8988T (cell line): ENCODE measurements around the gene RPL19.
"Not testable (repeated sequence)": the region's sequence is repeated elsewhere in the genome, so short reads cannot be mapped to it uniquely, and the experiment has no call there.

Experiments
- DNase-seq: peaks from one replicate; pipeline ENCODE4 v3.0.0; 2011

The RPL19 gene

DNA sequence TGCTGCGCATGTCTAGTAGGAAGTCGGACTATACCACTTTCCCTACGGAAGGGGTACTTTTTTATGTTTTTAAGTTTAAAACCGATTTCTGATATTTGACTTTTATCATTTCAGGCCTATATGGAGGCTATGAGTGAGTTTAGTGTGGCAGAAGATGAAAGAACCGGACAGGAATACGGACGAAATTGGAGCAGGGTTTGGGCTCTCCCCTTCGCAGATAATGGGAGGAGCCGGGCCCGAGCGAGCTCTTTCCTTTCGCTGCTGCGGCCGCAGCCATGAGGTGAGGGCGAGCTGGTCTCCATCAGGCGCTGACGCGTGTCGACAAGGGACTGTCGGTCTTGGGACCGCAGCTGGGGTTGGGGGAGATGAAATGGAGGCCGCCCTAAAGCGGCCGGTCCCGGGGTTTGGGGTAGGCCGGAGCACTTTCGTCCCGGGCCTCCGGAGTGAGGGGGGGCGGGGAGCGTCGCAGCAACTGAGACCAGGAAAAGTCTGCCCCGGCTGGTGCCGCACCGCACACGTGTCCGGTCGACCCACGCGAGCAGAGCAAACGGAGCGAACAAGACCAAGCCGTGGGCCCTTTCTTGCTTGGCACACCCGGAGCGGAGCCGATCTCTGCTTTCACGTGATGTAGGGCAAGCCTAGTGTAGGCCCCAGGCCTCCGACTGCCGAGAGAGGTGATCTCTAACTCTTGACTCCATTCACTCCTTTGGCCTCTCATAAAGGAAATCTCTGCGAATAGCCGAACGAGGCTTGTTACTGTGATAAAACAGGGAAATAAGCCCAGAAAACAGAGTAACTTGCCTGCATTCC lies at the start of gene RPL19:
TSS of gene RPL19 (plus strand) at position 214 of the 810 bp plus-strand sequence. CDS start at position 276, 62 bp downstream.
- DNase-seq, result peak; percentile 66

GRCh38 chr17:39150795-39151149 lies 49.3 kb upstream of the RPL19 start:
- DNase-seq, result no peak

DNA sequence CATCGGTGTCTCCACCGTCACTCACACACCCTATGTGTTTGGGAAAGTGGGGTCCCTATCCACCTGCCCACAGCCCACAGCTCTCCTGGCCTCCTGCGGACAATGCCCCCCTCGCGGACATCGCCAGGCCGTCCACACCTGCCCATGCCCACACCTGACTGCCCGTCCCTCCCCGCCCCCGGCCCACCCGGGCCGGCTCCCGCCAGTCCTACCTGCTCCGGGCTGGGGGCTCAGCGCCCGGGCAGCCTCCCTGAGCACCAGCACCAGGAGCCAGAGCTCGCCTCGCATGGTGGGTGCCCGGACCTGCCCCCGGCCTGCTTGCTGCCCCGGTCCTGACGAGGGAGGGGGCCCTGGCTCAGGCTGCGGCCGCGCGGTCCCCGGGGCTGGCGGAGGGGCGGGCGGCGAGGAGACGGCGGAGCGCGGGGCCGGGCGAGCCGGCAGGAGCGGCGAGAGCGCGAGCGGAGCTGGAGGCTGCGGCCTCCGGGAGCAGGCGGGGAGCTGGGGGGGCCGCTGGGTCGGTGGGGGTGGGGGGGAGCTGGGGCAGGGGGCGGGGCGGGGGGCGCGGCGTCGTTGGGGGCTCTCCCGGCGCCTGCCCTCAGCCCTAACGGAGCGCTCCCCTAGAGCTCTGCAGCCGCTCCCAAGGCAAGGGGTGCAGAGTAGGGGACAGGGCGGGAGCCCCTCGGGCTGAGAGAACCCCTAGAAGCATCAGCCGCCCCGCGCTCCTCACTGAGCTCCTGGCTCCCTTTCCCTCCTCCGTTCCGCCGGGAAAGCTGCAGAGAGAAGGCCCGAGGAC lies 48.7 kb upstream of the RPL19 start, which contains the start of gene PLXDC1:
TSS of gene PLXDC1 (minus strand) at position 488 of the 793 bp plus-strand sequence. CDS start at position 288, 200 bp downstream.
- no peak for DNase-seq

DNA sequence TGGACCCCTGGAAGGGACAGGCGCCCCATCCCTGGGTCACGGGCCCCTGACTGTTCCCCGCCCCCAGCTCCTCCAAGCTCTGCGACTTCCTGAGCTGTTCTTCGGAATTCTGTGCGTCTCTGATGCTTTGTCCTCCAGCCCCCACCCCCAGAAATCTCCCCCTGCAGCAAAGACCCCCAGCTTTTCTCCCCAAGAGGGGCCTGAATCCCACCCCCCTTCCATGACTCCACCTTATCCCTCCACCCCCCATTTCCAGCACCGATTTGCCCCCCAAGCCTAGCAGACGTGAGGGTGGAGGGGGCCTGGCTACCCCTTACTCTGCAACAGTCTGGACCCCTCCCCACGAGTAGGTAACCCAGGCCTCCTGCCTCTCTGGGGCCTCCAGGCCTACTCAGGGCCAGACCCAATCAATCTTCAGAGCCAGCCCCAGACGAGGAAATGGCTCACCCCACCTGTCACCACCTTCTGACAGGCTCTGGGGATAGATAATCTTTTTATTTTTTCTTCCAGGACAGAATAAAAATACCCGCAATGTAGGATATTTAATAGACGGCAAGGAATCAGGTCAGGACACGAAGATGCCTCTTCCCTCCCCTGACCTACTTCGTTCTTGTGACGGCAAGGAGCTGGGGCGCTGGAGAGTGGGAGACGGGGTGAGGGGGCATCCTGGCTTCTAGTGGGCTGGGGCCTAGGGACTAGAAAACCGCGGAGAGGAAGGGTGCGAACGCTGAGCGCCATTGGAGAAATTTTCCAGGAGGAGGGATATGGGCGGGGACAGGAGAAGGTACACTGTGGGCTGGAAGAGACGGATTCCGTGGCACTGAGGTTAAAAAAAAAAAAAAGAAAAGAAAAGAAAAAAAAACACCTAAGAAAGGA lies 47.9 kb upstream of the RPL19 start:
- DNase-seq, result no peak

- peak; percentile 60 for DNase-seq
These were observed 46.5 kb upstream of the RPL19 start for GRCh38 chr17:39153599-39154051.

DNA sequence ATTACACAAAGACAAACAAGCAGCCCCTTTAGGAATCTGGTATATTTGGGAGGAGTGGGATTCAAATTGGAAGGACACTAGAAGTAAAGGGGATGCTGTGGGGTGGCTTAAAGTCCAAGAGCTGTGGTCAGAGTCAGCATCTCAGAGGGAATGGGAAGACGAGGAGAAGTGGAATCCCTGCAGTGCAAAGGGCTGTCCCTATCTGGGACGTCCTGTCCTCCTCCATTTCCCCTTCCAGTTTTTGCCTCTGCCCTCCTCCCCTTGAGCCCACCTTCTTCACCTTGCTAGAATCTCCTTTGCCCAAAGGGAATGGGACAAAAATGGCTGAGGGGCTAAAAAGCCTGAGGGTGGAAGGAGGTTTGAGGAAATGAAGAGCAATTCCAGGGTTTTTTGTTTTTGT lies 44.4 kb upstream of the RPL19 start:
- DNase-seq, result no peak

DNA sequence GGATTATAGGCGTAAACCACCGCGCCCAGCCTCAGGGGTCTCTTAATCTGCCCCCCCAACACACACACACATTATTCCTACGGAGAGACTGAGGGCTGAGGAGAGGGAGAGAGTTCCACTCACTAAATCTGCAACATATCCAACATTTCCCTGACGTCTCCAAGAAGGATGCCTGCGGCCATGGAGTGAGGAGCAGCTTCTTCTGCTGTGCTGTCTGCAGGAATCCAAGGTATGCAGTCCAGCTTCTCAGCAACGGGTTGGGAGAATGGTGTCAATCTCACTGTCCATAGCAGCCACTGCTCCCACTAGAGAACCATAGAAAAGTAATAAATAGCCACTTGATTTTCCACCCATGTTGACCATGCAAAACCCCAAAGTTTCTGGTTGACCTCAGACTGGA lies 43.6 kb upstream of the RPL19 start:
- DNase-seq, result no peak

GRCh38 chr17:39158623-39159022 lies 41.5 kb upstream of the RPL19 start:
- DNase-seq, result no peak

- DNase-seq, result no peak
These were observed 38.1 kb upstream of the RPL19 start for GRCh38 chr17:39161962-39162361.

- DNase-seq, result peak; percentile 83
These were observed 35.4 kb upstream of the RPL19 start for GRCh38 chr17:39164675-39165143.

- no peak for DNase-seq
These were observed 34.8 kb upstream of the RPL19 start for GRCh38 chr17:39165178-39165840.

DNA sequence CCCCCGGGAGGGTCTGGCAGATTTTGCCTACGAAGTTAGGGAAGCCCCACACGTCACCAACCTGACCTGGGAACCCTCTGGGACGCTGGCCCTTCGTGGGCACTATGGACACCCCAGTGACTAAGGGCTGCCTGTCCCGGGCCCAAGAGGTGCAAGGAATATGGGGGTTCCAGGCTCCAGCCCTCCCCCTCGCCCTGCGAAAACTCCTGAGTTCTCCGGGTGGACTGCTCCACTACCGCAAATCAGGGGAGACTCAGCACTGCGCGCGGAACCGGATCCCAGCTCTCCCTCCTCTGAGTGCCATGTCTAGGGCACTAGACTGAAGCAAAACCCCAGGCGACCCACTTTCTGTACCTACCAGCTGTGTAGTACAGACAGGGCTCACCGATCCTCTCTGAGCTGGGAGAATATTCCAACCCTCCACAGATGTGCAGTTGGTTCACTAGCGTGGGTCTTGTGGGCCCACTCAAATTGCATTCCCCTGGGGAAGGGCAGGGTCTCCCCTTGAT lies 34.2 kb upstream of the RPL19 start, which contains the start of gene ARL5C:
TSS of gene ARL5C (minus strand) at position 321 of the 509 bp plus-strand sequence. CDS start 401 bp downstream, outside the sequence.
- no peak for DNase-seq

DNA sequence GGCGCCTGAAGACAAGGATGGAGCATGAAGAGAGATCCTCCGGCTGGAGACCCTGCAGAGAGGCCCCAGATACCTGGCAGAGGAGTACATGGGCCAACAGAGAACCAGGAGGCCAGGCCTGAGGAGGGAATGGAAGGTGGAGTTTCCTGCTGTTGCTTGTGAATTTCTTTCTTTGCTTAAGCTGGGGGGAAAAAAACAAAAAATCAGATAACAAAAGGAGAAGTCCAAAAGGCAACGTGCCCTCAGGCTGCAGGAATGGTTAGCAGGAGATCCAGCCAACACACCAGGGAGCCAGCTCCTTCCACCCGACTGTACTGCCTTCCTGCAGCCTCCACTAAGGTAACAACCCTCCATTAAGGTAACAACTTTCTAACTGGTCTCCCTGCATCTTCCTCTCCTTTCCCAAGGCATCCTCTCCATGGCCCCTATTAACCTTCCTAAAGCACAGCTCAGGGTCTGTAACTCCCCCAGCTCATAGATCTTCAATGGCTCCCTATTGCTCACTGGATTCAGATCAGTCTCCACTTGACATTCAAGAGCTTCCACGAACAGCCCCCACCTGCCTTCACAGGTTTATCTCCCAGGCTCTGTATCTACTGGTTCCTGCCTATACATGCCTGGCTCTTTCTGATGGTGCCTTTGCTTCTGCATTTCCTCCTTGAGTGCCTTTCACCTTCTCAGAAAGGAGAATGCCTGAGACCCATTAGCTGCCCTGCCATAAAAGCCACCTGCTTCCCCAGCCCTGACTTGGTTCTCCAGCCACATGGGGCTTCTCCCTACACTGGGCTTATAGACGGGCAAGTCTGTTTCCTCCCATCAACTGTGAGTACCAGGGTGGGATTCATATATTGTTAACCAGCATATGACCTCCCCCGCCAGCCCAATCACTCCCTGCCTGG lies 33.4 kb upstream of the RPL19 start:
- DNase-seq, result no peak

DNA sequence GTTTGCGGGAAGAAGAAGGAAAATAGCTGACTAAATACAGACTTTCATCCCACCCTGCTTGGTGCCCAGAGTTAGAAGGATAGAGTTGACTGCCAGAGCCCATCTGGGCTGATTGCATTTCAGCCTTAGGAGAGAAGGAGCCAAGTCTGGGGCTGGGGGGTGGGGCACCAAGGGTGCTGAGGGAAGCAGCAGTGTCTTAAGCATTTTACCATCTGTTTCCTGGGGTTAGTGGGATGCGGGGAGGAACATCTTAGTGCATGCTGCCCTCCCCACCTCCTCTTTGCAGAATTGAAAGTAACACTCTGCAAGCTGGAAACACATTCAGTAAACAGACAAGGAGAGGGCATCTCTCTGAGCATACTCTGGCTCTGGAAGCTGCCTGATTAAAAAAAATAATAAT lies 32.6 kb upstream of the RPL19 start:
- no peak for DNase-seq

- not testable (repeated sequence) for DNase-seq
These were observed 31.6 kb upstream of the RPL19 start for GRCh38 chr17:39168503-39168902.

GRCh38 chr17:39169101-39169500 lies 31.0 kb upstream of the RPL19 start:
- no peak for DNase-seq

DNA sequence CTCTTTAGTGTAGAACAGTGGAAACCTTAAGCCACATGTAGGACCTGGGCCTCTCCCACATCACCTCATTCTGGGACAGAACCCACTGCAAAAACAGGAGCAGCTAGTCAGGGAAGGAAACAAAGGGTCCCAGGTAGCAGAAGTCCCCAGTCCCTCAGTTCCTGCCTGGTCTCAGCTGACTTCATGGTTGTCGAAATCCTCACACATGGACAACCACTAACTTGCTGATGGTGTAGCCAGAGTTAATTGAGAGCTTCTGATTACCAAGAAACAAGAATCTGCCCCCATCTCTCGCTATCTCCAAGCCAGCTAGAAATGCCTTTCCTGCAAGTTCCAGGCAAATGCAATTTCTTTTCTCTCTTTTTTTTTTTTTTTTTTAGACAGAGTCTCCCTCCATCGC lies 30.6 kb upstream of the RPL19 start:
- DNase-seq, result no peak

GRCh38 chr17:39170109-39170508 lies 30.0 kb upstream of the RPL19 start:
- DNase-seq, result no peak

DNA sequence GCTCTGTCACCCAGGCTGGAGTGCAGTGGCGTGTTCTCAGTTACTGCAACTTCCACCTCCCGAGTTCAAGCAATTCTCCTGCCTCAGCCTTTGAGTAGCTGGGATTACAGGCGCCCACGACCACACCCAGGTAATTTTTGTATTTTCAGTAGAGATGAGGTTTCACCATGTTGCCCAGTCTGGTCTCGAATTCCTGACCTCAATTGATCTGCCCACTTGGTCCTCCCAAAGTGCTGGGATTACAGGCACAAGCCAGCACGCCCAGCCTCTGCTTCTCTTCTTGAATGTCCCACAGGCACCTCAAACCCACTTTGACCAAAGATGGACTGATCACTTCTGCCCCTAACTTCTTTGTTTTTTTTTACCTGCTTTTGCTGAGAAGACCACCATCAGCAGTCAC lies 29.5 kb upstream of the RPL19 start:
- no peak for DNase-seq

DNA sequence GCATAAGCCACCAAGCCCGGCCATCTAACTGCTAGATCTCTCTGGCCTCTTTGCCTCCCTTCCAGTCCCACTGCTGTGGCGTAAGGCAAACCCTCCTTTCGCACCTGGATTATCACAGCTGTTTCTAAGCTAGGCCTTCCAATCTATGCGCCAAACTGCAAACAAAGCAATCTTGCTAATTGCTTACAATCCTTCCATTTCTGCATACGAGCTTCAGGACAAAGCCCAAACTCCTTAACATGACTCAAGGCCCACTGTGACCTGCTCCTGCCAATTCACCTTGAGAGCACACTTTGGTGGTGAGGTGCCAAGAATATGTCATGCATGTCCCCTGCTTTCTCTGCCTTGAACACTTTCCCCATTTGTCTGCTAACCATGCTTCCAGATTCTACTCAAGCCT lies 28.1 kb upstream of the RPL19 start:
- DNase-seq, result no peak

GRCh38 chr17:39173080-39173479 lies 27.0 kb upstream of the RPL19 start:
- DNase-seq, result no peak
